NCI-H526 (cell line): ENCODE measurements around the gene CYBRD1.
"Not testable (repeated sequence)": the region's sequence is repeated elsewhere in the genome, so short reads cannot be mapped to it uniquely, and the experiment has no call there.

Experiments used
- DNase-seq, 2 experiments: peaks; one replicate each; lab custom pipeline; 2025; lab: John Stamatoyannopoulos, UW

CYBRD1 gene

GRCh38 chr2:171515672-171516298, 6.5 kb upstream of the CYBRD1 start:
- no peak for DNase-seq

- DNase-seq, result no peak
These were observed 5.5 kb upstream of the CYBRD1 start for GRCh38 chr2:171516793-171517192.

GRCh38 chr2:171520471-171520870, 1.8 kb upstream of the CYBRD1 start:
- DNase-seq, result no peak

GRCh38 chr2:171521361-171522051, 768 bp upstream of the CYBRD1 start:
- DNase-seq, result no peak

GRCh38 chr2:171522788-171523087, 464 bp downstream of the CYBRD1 start:
- peak in 1 of 2 experiments; percentile 53 for DNase-seq

GRCh38 chr2:171523088-171524017, 1.1 kb downstream of the CYBRD1 start:
- peak in 1 of 2 experiments; percentile 63 for DNase-seq

- no peak for DNase-seq
These were observed 1.7 kb downstream of the CYBRD1 start for GRCh38 chr2:171524018-171524401.

GRCh38 chr2:171529914-171530313, 7.6 kb downstream of the CYBRD1 start:
- DNase-seq, result no peak

- no peak for DNase-seq
These were observed 8.1 kb downstream of the CYBRD1 start for GRCh38 chr2:171530378-171530777.

GRCh38 chr2:171530859-171531258, 8.6 kb downstream of the CYBRD1 start:
- not testable (repeated sequence) for DNase-seq

- no peak for DNase-seq
These were observed 9.0 kb downstream of the CYBRD1 start for GRCh38 chr2:171531291-171531690.

- DNase-seq, result no peak
These were observed 9.7 kb downstream of the CYBRD1 start for GRCh38 chr2:171531836-171532450.

GRCh38 chr2:171533331-171533730, 11.1 kb downstream of the CYBRD1 start:
- no peak for DNase-seq

GRCh38 chr2:171535528-171535927, 13.3 kb downstream of the CYBRD1 start:
- DNase-seq, result not testable (repeated sequence)

GRCh38 chr2:171540437-171540836, 18.2 kb downstream of the CYBRD1 start:
- no peak for DNase-seq

- no peak for DNase-seq
These were observed 19.1 kb downstream of the CYBRD1 start for GRCh38 chr2:171541202-171541887.

- DNase-seq, result no peak
These were observed 22.8 kb downstream of the CYBRD1 start for GRCh38 chr2:171545086-171545485.

GRCh38 chr2:171547256-171547655, 25.0 kb downstream of the CYBRD1 start:
- no peak for DNase-seq

GRCh38 chr2:171547720-171548119, 25.4 kb downstream of the CYBRD1 start:
- no peak for DNase-seq

GRCh38 chr2:171550613-171551012, 28.3 kb downstream of the CYBRD1 start:
- DNase-seq, result no peak

GRCh38 chr2:171551836-171552235, 29.6 kb downstream of the CYBRD1 start:
- no peak for DNase-seq

GRCh38 chr2:171553236-171553635, 31.0 kb downstream of the CYBRD1 start:
- DNase-seq, result no peak
